ENCODE results near the gene IGSF21.

IGSF21 gene

GRCh38 chr1:18353992-18354391, 246.4 kb downstream of the IGSF21 start:
- DNase-seq (ENCODE audit: low read depth in 1 of 2, low spot score in 1 of 2): no peak
- TF ChIP-seq REST (IDR thresholded peaks at IDR 0.05; ENCODE audit: insufficient replicate concordance, low read depth) (no peak), POLR2AphosphoS5 (IDR thresholded peaks at IDR 0.05; ENCODE audit: low read depth) (no peak), GABPA (IDR thresholded peaks at IDR 0.05; ENCODE audit: low read depth) (no peak), SPI1 (IDR thresholded peaks at IDR 0.05; ENCODE audit: borderline replicate concordance, low read depth) (no peak), CTCF (IDR thresholded peaks at IDR 0.05; ENCODE audit: insufficient read depth, low read length) (no peak)
- no peaks in the 10 kb centered on the region for H3K27me3 ChIP-seq (ENCODE audit: insufficient read depth, poor library complexity, severe bottlenecking)

GRCh38 chr1:18354612-18355011, 247.0 kb downstream of the IGSF21 start:
- DNase-seq (ENCODE audit: low read depth in 1 of 2, low spot score in 1 of 2): no peak
- no peak overlapping the region for H3K4me3 ChIP-seq (replicated peaks; ENCODE audit: insufficient read depth, low read length)
- H3K27ac ChIP-seq (replicated peaks): no peak overlapping the region
- no peaks in the 10 kb centered on the region for H3K27me3 ChIP-seq (ENCODE audit: insufficient read depth, poor library complexity, severe bottlenecking)
- TF ChIP-seq POLR2AphosphoS5 (IDR thresholded peaks at IDR 0.05; ENCODE audit: low read depth) (no peak), SPI1 (IDR thresholded peaks at IDR 0.05; ENCODE audit: borderline replicate concordance, low read depth) (no peak), GABPA (IDR thresholded peaks at IDR 0.05; ENCODE audit: low read depth) (no peak), REST (IDR thresholded peaks at IDR 0.05; ENCODE audit: insufficient replicate concordance, low read depth) (no peak), CTCF (IDR thresholded peaks at IDR 0.05; ENCODE audit: insufficient read depth, low read length) (no peak)

More at GRCh38 chr1:18353992-18354391, 246.4 kb downstream of the IGSF21 start:
- Histone ChIP-seq H3K27ac (replicated peaks) (no peak overlapping the region), H3K4me3 (replicated peaks; ENCODE audit: insufficient read depth, low read length) (no peak overlapping the region)

GRCh38 chr1:18357622-18358230, 250.1 kb downstream of the IGSF21 start:
- no peak overlapping the region for H3K4me3 ChIP-seq (replicated peaks; ENCODE audit: insufficient read depth, low read length)
- no peak for TF ChIP-seq CTCF (IDR thresholded peaks at IDR 0.05; ENCODE audit: insufficient read depth, low read length)
- no peak for TF ChIP-seq GABPA (IDR thresholded peaks at IDR 0.05; ENCODE audit: low read depth)
- TF ChIP-seq SPI1 (IDR thresholded peaks at IDR 0.05; ENCODE audit: borderline replicate concordance, low read depth): no peak
- TF ChIP-seq REST (IDR thresholded peaks at IDR 0.05; ENCODE audit: insufficient replicate concordance, low read depth): no peak
- TF ChIP-seq POLR2AphosphoS5 (IDR thresholded peaks at IDR 0.05; ENCODE audit: low read depth): no peak
- no peak for DNase-seq (ENCODE audit: low read depth in 1 of 2, low spot score in 1 of 2)

More at GRCh38 chr1:18357622-18358230, 250.1 kb downstream of the IGSF21 start:
- Histone ChIP-seq H3K27ac (replicated peaks) (no peak overlapping the region), H3K27me3 (ENCODE audit: insufficient read depth, poor library complexity, severe bottlenecking) (no peaks in the 10 kb centered on the region)
